ENCODE results near the gene PTGIR.
A peak's percentile ranks its signal among the peaks of the same experiment; 100 is the strongest.
"Not testable (repeated sequence)": the region's sequence is repeated elsewhere in the genome, so short reads cannot be mapped to it uniquely, and the experiment has no call there.

Gene PTGIR

GRCh38 chr19:46629546-46630025 is 4.7 kb upstream of the PTGIR start:
- Mint-ChIP-seq H3K9me3 (no peaks in the 10 kb centered on the region), H3K27ac (peak overlapping the region; percentile 18), H3K4me1 (peaks cover 61% of the 10 kb centered on the region), H3K36me3 (peaks cover 25% of the 10 kb centered on the region), H3K4me3 (no peak overlapping the region), H3K27me3 (no peaks in the 10 kb centered on the region)
- ATAC-seq: no peak

GRCh38 chr19:46628970-46629369 is 4.1 kb upstream of the PTGIR start:
- not testable (repeated sequence) for H3K9me3 Mint-ChIP-seq, ATAC-seq, H3K27me3 Mint-ChIP-seq, H3K4me3 Mint-ChIP-seq
- peak overlapping the region; percentile 70 for H3K27ac Mint-ChIP-seq
- H3K4me1 Mint-ChIP-seq: peaks cover 66% of the 10 kb centered on the region
- peaks cover 32% of the 10 kb centered on the region for H3K36me3 Mint-ChIP-seq

- Mint-ChIP-seq H3K4me1 (peaks cover 65% of the 10 kb centered on the region), H3K9me3 (no peaks in the 10 kb centered on the region), H3K36me3 (peaks cover 35% of the 10 kb centered on the region), H3K4me3 (no peak overlapping the region), H3K27ac (peak overlapping the region; percentile 86), H3K27me3 (no peaks in the 10 kb centered on the region)
- ATAC-seq: no peak
These were observed 1.6 kb upstream of the PTGIR start for GRCh38 chr19:46626446-46626845.

GRCh38 chr19:46625731-46626130 is 842 bp upstream of the PTGIR start:
- ATAC-seq: no peak
- Mint-ChIP-seq H3K9me3 (no peaks in the 10 kb centered on the region), H3K27me3 (no peaks in the 10 kb centered on the region), H3K36me3 (peaks cover 38% of the 10 kb centered on the region), H3K4me3 (no peak overlapping the region), H3K4me1 (peaks cover 69% of the 10 kb centered on the region), H3K27ac (peak overlapping the region; percentile 86)

- Mint-ChIP-seq H3K4me3 (peak overlapping the region; percentile 90), H3K27me3 (no peaks in the 10 kb centered on the region)
These were observed 880 bp downstream of the PTGIR start for GRCh38 chr19:46623915-46624502.

GRCh38 chr19:46622118-46622446 is 2.8 kb downstream of the PTGIR start:
- no peaks in the 10 kb centered on the region for H3K27me3 Mint-ChIP-seq
- peak overlapping the region; percentile 95 for H3K27ac Mint-ChIP-seq
- ATAC-seq: no peak
- H3K4me3 Mint-ChIP-seq: peak overlapping the region; percentile 89
- peaks cover 81% of the 10 kb centered on the region for H3K4me1 Mint-ChIP-seq
- no peaks in the 10 kb centered on the region for H3K9me3 Mint-ChIP-seq
- peaks cover 55% of the 10 kb centered on the region for H3K36me3 Mint-ChIP-seq

More at GRCh38 chr19:46623915-46624502, 880 bp downstream of the PTGIR start:
- Mint-ChIP-seq H3K9me3 (no peaks in the 10 kb centered on the region), H3K27ac (peak overlapping the region; percentile 86), H3K36me3 (peaks cover 55% of the 10 kb centered on the region), H3K4me1 (peaks cover 79% of the 10 kb centered on the region)
- ATAC-seq: no peak

- ATAC-seq: no peak
- Mint-ChIP-seq H3K36me3 (peaks cover 55% of the 10 kb centered on the region), H3K27me3 (no peaks in the 10 kb centered on the region), H3K9me3 (no peaks in the 10 kb centered on the region), H3K27ac (peak overlapping the region; percentile 95), H3K4me1 (peaks cover 81% of the 10 kb centered on the region), H3K4me3 (peak overlapping the region; percentile 89)
These were observed 3.4 kb downstream of the PTGIR start for GRCh38 chr19:46621191-46622117.

- peak overlapping the region; percentile 89 for H3K4me3 Mint-ChIP-seq
- no peak for ATAC-seq
- peaks cover 79% of the 10 kb centered on the region for H3K4me1 Mint-ChIP-seq
- H3K27ac Mint-ChIP-seq: peak overlapping the region; percentile 95
- H3K36me3 Mint-ChIP-seq: peaks cover 55% of the 10 kb centered on the region
- no peaks in the 10 kb centered on the region for H3K9me3 Mint-ChIP-seq
- H3K27me3 Mint-ChIP-seq: no peaks in the 10 kb centered on the region
These were observed 4.2 kb downstream of the PTGIR start for GRCh38 chr19:46620716-46621115.

GRCh38 chr19:46620267-46620666 is 4.6 kb downstream of the PTGIR start:
- H3K9me3 Mint-ChIP-seq: no peaks in the 10 kb centered on the region
- peaks cover 77% of the 10 kb centered on the region for H3K4me1 Mint-ChIP-seq
- no peak for ATAC-seq
- H3K36me3 Mint-ChIP-seq: peaks cover 55% of the 10 kb centered on the region
- H3K27ac Mint-ChIP-seq: peak overlapping the region; percentile 95
- peak overlapping the region; percentile 89 for H3K4me3 Mint-ChIP-seq
- H3K27me3 Mint-ChIP-seq: no peaks in the 10 kb centered on the region

GRCh38 chr19:46618670-46619231 is 6.1 kb downstream of the PTGIR start:
- peak; percentile 78 for ATAC-seq
- H3K4me3 Mint-ChIP-seq: peak overlapping the region; percentile 89
- H3K27me3 Mint-ChIP-seq: no peaks in the 10 kb centered on the region
- peaks cover 72% of the 10 kb centered on the region for H3K4me1 Mint-ChIP-seq
- H3K27ac Mint-ChIP-seq: peak overlapping the region; percentile 95
- H3K36me3 Mint-ChIP-seq: peaks cover 43% of the 10 kb centered on the region
- H3K9me3 Mint-ChIP-seq: no peaks in the 10 kb centered on the region

- Mint-ChIP-seq H3K27me3 (no peaks in the 10 kb centered on the region), H3K4me1 (peaks cover 74% of the 10 kb centered on the region), H3K9me3 (no peaks in the 10 kb centered on the region), H3K27ac (peak overlapping the region; percentile 95), H3K4me3 (no peak overlapping the region), H3K36me3 (peaks cover 36% of the 10 kb centered on the region)
- no peak for ATAC-seq
These were observed 7.3 kb downstream of the PTGIR start for GRCh38 chr19:46617601-46618000.

- H3K27ac Mint-ChIP-seq: peak overlapping the region; percentile 95
- no peaks in the 10 kb centered on the region for H3K27me3 Mint-ChIP-seq
- peak overlapping the region; percentile 54 for H3K4me3 Mint-ChIP-seq
- ATAC-seq: no peak
- H3K36me3 Mint-ChIP-seq: peaks cover 27% of the 10 kb centered on the region
- peaks cover 74% of the 10 kb centered on the region for H3K4me1 Mint-ChIP-seq
- H3K9me3 Mint-ChIP-seq: no peaks in the 10 kb centered on the region
These were observed 8.1 kb downstream of the PTGIR start for GRCh38 chr19:46616631-46617322.

GRCh38 chr19:46615966-46616365 is 8.9 kb downstream of the PTGIR start:
- ATAC-seq: no peak
- no peak overlapping the region for H3K4me3 Mint-ChIP-seq
- H3K9me3 Mint-ChIP-seq: no peaks in the 10 kb centered on the region
- H3K27me3 Mint-ChIP-seq: no peaks in the 10 kb centered on the region
- peaks cover 27% of the 10 kb centered on the region for H3K36me3 Mint-ChIP-seq
- peaks cover 74% of the 10 kb centered on the region for H3K4me1 Mint-ChIP-seq
- H3K27ac Mint-ChIP-seq: peak overlapping the region; percentile 95

GRCh38 chr19:46614114-46614722 is 10.7 kb downstream of the PTGIR start:
- Mint-ChIP-seq H3K36me3 (peaks cover 27% of the 10 kb centered on the region), H3K27me3 (no peaks in the 10 kb centered on the region), H3K4me3 (peak overlapping the region; percentile 34), H3K9me3 (no peaks in the 10 kb centered on the region), H3K27ac (peak overlapping the region; percentile 63), H3K4me1 (peaks cover 72% of the 10 kb centered on the region)
- peak; percentile 65 for ATAC-seq

GRCh38 chr19:46613525-46613924 is 11.4 kb downstream of the PTGIR start:
- Mint-ChIP-seq H3K9me3 (no peaks in the 10 kb centered on the region), H3K27ac (peak overlapping the region; percentile 63), H3K4me3 (no peak overlapping the region), H3K27me3 (no peaks in the 10 kb centered on the region), H3K4me1 (peaks cover 66% of the 10 kb centered on the region), H3K36me3 (peaks cover 32% of the 10 kb centered on the region)
- no peak for ATAC-seq
